Spleen (tissue), 7 donors: ENCODE data around the gene SETD7.

Experiments used
- CTCF ChIP-seq, 11 experiments: fragments of 200-600 bp in 7 of 11; fragments of 450-650 bp in 4 of 11; sonication (generic) in 4 of 11; IDR thresholded peaks in 8 of 11; conservative IDR thresholded peaks in 3 of 11; 1 replicate in 7 of 11; 2 replicates in 4 of 11; pipeline versions ENCODE4 v1.4.0 to v1.8.0; 2016 to 2021; ENCODE audit warnings: antibody characterized with exemption in 11 of 11, inconsistent platforms in 4 of 11, mild to moderate bottlenecking in 1 of 11
- POLR2A ChIP-seq, 3 donors: fragments of 450-650 bp; IDR thresholded peaks; one replicate each; pipeline ENCODE4 v1.5.1; 2017; ENCODE audit warnings: antibody characterized with exemption in 3 of 3, mild to moderate bottlenecking in 1 of 3
- donor health status: DM: no; HTN: no; CAD: no; lungs with moderate emphysema.
- donor health status: DM: no; HTN: no; CAD: no.
- donor health status: DM: no; HTN: no; CAD: no.

- TF ChIP-seq CTCF (IDR thresholded peaks at IDR 0.05 in 8 of 11, conservative IDR thresholded peaks at IDR 0.05 in 3 of 11) (no peak), POLR2A (IDR thresholded peaks at IDR 0.05) (no peak)
Observed at GRCh38 chr4:139558235-139559088, 2.4 kb upstream of the SETD7 start.
